ENCODE data around the gene TMED1.

TMED1 gene

DNA sequence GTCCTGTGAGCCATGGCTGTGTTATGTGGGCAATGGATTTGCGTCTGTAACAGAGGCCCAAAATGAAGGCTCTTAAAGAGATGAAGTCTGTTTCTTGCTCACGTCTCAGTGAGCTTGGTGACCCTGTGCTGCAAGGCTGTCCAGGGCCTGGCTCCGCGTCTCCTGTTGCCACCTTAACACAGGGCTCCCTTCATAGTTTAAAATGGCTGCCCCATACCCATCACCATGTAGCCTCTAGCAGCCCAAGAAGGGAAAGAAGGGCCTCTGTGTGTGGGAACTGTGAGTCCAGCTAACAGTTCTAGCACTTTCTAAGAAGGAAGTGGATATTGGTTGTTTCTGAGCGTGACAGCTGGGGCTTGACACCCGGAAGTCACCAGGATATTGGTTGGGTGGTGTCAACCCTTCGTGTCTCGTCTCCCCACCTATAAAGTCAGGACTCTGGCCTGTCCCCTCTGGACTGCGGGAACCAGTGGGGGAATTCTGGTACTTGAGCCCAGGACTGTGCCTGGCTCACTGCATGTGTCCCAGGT is 20.9 kb downstream of the TMED1 start:
- ChIA-PET CTCF (no interaction called here), POLR2A (no interaction called here)
- no peak for DNase-seq (ENCODE audit: extremely low spot score)
- TF ChIP-seq ARNT (IDR thresholded peaks at IDR 0.05), result no peak
- no peak for TF ChIP-seq ELF4 (IDR thresholded peaks at IDR 0.05)
- no peak for TF ChIP-seq L3MBTL2 (conservative IDR thresholded peaks at IDR 0.05)
- no peak for TF ChIP-seq SUZ12 (IDR thresholded peaks at IDR 0.05)
- TF ChIP-seq ZNF384 (IDR thresholded peaks at IDR 0.05), result no peak
- no peak for TF ChIP-seq LEF1 (IDR thresholded peaks at IDR 0.05; ENCODE audit: borderline replicate concordance)
- TF ChIP-seq FOXM1 (IDR thresholded peaks at IDR 0.05; ENCODE audit: borderline replicate concordance), result no peak
- TF ChIP-seq CTBP1 (IDR thresholded peaks at IDR 0.05; ENCODE audit: borderline replicate concordance), result no peak
- no peak for TF ChIP-seq HDGF (IDR thresholded peaks at IDR 0.05; ENCODE audit: borderline replicate concordance)

DNA sequence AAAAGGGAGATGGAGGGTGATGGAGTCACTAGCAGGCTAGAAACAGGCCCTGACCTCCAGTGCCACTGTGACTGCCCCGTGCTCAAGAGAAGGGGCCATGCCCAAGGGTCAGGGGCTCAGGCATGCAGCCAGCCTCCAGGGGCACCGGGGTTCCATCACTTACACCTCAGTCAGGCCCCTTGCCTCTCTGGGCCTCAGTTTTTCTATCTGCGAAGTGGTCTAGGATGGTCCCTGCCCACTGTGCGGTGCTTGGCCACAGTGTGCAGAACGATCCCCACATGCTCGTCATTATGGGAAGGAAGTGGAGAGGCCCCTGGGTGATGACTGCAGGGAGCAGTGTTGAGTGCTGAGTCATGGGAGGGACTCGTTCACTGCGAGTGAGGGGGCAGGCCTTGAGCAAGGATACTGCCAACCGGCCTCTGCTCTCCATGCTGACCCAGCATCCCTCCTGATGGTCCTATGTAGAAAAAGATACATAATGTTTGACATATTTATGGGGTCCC is 23.1 kb downstream of the TMED1 start:
- CTCF ChIA-PET, result no interaction called here
- DNase-seq (ENCODE audit: extremely low spot score), result no peak
- TF ChIP-seq L3MBTL2 (conservative IDR thresholded peaks at IDR 0.05) (no peak), ELF4 (IDR thresholded peaks at IDR 0.05) (no peak), BHLHE40 (IDR thresholded peaks at IDR 0.05; ENCODE audit: borderline replicate concordance) (no peak), HDGF (IDR thresholded peaks at IDR 0.05; ENCODE audit: borderline replicate concordance) (no peak), CTBP1 (IDR thresholded peaks at IDR 0.05; ENCODE audit: borderline replicate concordance) (no peak), FOXK2 (IDR thresholded peaks at IDR 0.05) (no peak), ZNF384 (IDR thresholded peaks at IDR 0.05) (no peak), SUZ12 (IDR thresholded peaks at IDR 0.05) (no peak), FOXA1 (IDR thresholded peaks at IDR 0.05) (no peak), FOXM1 (IDR thresholded peaks at IDR 0.05; ENCODE audit: borderline replicate concordance) (no peak), NFRKB (IDR thresholded peaks at IDR 0.05) (no peak), ARNT (IDR thresholded peaks at IDR 0.05) (no peak), TARDBP (IDR thresholded peaks at IDR 0.05) (no peak), LEF1 (IDR thresholded peaks at IDR 0.05; ENCODE audit: borderline replicate concordance) (no peak)
- TF ChIP-seq, protein P1, sequence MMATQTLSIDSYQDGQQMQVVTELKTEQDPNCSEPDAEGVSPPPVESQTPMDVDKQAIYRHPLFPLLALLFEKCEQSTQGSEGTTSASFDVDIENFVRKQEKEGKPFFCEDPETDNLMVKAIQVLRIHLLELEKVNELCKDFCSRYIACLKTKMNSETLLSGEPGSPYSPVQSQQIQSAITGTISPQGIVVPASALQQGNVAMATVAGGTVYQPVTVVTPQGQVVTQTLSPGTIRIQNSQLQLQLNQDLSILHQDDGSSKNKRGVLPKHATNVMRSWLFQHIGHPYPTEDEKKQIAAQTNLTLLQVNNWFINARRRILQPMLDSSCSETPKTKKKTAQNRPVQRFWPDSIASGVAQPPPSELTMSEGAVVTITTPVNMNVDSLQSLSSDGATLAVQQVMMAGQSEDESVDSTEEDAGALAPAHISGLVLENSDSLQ (IDR thresholded peaks at IDR 0.05), result no peak

DNA sequence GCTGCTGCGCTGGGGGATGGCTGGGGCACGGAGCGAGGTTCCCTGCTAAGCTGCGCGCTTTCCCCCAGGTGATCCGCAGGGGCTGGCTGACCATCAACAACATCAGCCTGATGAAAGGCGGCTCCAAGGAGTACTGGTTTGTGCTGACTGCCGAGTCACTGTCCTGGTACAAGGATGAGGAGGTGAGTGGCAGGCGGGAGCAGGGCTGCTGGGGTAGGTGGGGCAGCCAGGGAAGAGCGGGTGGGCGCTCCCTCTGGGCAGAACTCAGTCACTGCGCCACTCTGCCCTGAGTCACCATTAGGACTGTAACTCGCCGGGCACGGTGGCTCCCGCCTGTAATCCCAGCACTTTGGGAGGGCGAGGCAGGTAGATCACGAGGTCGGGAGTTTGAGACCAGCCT is 23.8 kb downstream of the TMED1 start:
- DNase-seq (ENCODE audit: extremely low spot score), result no peak
- TF ChIP-seq ELF4 (IDR thresholded peaks at IDR 0.05) (no peak), BHLHE40 (IDR thresholded peaks at IDR 0.05; ENCODE audit: borderline replicate concordance) (no peak), TARDBP (IDR thresholded peaks at IDR 0.05) (no peak), NFRKB (IDR thresholded peaks at IDR 0.05) (no peak), ARNT (IDR thresholded peaks at IDR 0.05) (no peak), SUZ12 (IDR thresholded peaks at IDR 0.05) (no peak), CTBP1 (IDR thresholded peaks at IDR 0.05; ENCODE audit: borderline replicate concordance) (no peak), ZNF384 (IDR thresholded peaks at IDR 0.05) (no peak), FOXA1 (IDR thresholded peaks at IDR 0.05) (no peak)
- TF ChIP-seq, protein P1 (IDR thresholded peaks at IDR 0.05), result no peak
- CTCF ChIA-PET, result no interaction called here
- POLR2A ChIA-PET, result no interaction called here

More for the DNA sequence above, 23.1 kb downstream of the TMED1 start:
- POLR2A ChIA-PET, result no interaction called here

DNA sequence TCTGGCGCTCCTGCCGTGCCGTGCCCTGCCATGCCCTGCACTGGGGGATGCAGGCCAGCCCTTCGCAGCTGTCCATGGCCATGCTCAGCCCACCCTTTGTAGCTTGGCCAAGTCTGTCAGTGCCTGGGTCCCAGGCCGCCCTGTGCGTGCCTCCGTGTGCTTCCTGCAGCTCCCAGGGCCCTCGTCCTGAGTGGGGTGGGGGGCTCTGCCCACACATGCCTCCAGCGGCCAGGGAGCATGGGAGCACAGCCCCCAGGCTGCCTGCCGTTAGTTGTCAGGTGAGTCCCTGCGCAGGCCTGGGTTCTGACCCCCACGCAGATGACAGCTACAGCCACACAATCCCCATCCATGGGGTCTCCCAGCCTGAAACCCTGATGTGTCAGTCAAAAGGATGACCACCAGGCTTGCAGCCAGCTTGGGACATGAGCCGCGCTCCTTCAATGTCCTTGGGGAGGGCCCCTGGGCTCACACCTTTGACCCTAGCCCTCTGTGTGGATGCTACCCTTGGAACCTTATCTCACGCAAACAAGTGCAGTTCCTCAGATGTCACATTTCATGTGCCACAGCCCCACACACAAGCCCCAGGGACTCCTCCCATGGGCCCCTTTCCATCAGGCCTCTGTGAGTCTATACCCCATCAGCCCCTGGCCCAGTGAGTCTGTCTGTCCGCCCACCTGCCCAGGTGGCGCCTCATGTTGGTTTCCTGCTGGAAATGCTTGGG is 24.5 kb downstream of the TMED1 start:
- TF ChIP-seq SUZ12 (IDR thresholded peaks at IDR 0.05) (no peak), FOXM1 (IDR thresholded peaks at IDR 0.05; ENCODE audit: borderline replicate concordance) (no peak), L3MBTL2 (conservative IDR thresholded peaks at IDR 0.05) (no peak), FOXA1 (IDR thresholded peaks at IDR 0.05) (no peak), TARDBP (IDR thresholded peaks at IDR 0.05) (no peak), NFRKB (IDR thresholded peaks at IDR 0.05) (no peak), ELF4 (IDR thresholded peaks at IDR 0.05) (no peak), HDGF (IDR thresholded peaks at IDR 0.05; ENCODE audit: borderline replicate concordance) (no peak), ARNT (IDR thresholded peaks at IDR 0.05) (no peak), FOXK2 (IDR thresholded peaks at IDR 0.05) (no peak), CTBP1 (IDR thresholded peaks at IDR 0.05; ENCODE audit: borderline replicate concordance) (no peak), BHLHE40 (IDR thresholded peaks at IDR 0.05; ENCODE audit: borderline replicate concordance) (no peak), LEF1 (IDR thresholded peaks at IDR 0.05; ENCODE audit: borderline replicate concordance) (no peak), SP1 (IDR thresholded peaks at IDR 0.05) (no peak), ZNF384 (IDR thresholded peaks at IDR 0.05) (no peak)
- TF ChIP-seq, protein P1 (IDR thresholded peaks at IDR 0.05), result no peak
- no peak for DNase-seq (ENCODE audit: extremely low spot score)
- ChIA-PET CTCF (no interaction called here), POLR2A (no interaction called here)

DNA sequence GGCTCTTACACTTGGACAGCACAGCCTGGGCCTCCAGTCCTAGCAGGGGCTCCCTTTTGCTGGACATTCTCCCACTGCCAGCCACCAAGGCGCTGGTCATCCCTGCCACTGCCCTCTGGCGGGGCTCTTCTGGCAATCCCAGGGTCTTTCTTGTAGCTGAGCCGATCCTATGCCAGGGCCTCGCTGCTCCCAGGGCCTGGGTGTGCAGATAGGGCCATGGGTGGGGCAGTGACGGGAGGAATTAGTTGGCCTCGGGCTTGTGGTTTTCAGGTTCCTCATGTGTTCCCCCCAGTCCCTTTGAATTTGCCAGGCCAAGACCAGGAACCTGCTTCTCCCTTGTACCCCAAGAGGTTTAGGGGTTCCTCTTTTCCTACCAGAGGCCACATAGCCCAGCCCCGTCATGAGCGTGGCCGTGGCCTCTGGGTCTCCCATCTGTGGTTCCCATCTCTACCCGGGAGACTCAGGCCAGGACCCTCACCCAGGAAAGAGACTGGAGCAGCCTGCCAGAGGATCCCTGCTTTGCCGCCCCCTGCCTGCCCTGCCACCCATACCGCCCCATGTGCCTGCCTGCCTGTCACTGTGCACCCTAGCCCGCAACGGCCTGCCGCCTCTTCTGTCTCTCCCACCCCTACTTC is 26.2 kb downstream of the TMED1 start:
- DNase-seq (ENCODE audit: extremely low spot score), result no peak
- TF ChIP-seq HDGF (IDR thresholded peaks at IDR 0.05; ENCODE audit: borderline replicate concordance) (no peak), L3MBTL2 (conservative IDR thresholded peaks at IDR 0.05) (no peak), ARNT (IDR thresholded peaks at IDR 0.05) (no peak), ELF4 (IDR thresholded peaks at IDR 0.05) (no peak), SUZ12 (IDR thresholded peaks at IDR 0.05) (no peak), TARDBP (IDR thresholded peaks at IDR 0.05) (no peak), ZNF384 (IDR thresholded peaks at IDR 0.05) (no peak), LEF1 (IDR thresholded peaks at IDR 0.05; ENCODE audit: borderline replicate concordance) (no peak), CTBP1 (IDR thresholded peaks at IDR 0.05; ENCODE audit: borderline replicate concordance) (no peak), NFRKB (IDR thresholded peaks at IDR 0.05) (no peak)
- POLR2A ChIA-PET, result no interaction called here
- CTCF ChIA-PET, result no interaction called here

All from HEK293T (cell line).